NCI-H146 treated with DMSO at 0.1 percent for 48 hours (cell line): ENCODE measurements around the gene GBX2.

ENCODE experiments used
- DNase-seq: peaks from one replicate; lab custom pipeline; 2025; ENCODE audit not compliant: unreplicated experiment; lab: John Stamatoyannopoulos, UW

Gene GBX2

GRCh38 chr2:236168110-236169080 lies at the start of gene GBX2:
TSS of gene GBX2 (minus strand) at chr2:236168386. CDS start at chr2:236167971, 415 bp downstream.
- peak; percentile 26 for DNase-seq

GRCh38 chr2:236217926-236218325 lies 49.7 kb upstream of the GBX2 start:
- no peak for DNase-seq

- no peak for DNase-seq
Observed at GRCh38 chr2:236216711-236217110, 48.5 kb upstream of the GBX2 start.

GRCh38 chr2:236215761-236216333 lies 47.7 kb upstream of the GBX2 start:
- no peak for DNase-seq

GRCh38 chr2:236215196-236215595 lies 47.0 kb upstream of the GBX2 start:
- no peak for DNase-seq

GRCh38 chr2:236214376-236214995 lies 46.3 kb upstream of the GBX2 start:
- DNase-seq, result no peak

- no peak for DNase-seq
Observed at GRCh38 chr2:236211296-236211695, 43.1 kb upstream of the GBX2 start.

- DNase-seq, result no peak
Observed at GRCh38 chr2:236210536-236210935, 42.4 kb upstream of the GBX2 start.

GRCh38 chr2:236209996-236210395 lies 41.8 kb upstream of the GBX2 start:
- DNase-seq, result no peak

GRCh38 chr2:236209535-236209934 lies 41.3 kb upstream of the GBX2 start:
- no peak for DNase-seq

- no peak for DNase-seq
Observed at GRCh38 chr2:236208019-236208926, 40.1 kb upstream of the GBX2 start.

- no peak for DNase-seq
Observed at GRCh38 chr2:236207472-236207871, 39.3 kb upstream of the GBX2 start.

- DNase-seq, result no peak
Observed at GRCh38 chr2:236205867-236206645, 37.9 kb upstream of the GBX2 start.

- DNase-seq, result no peak
Observed at GRCh38 chr2:236204953-236205352, 36.8 kb upstream of the GBX2 start.

- no peak for DNase-seq
Observed at GRCh38 chr2:236200378-236200777, 32.2 kb upstream of the GBX2 start.

GRCh38 chr2:236196366-236196765 lies 28.2 kb upstream of the GBX2 start:
- no peak for DNase-seq

- DNase-seq, result no peak
Observed at GRCh38 chr2:236195726-236196125, 27.5 kb upstream of the GBX2 start.

- DNase-seq, result no peak
Observed at GRCh38 chr2:236194786-236195185, 26.6 kb upstream of the GBX2 start.

- no peak for DNase-seq
Observed at GRCh38 chr2:236193026-236193425, 24.8 kb upstream of the GBX2 start.

- no peak for DNase-seq
Observed at GRCh38 chr2:236190674-236191073, 22.5 kb upstream of the GBX2 start.
